Measurements from ENCODE around the gene EIF2B2.

DNA sequence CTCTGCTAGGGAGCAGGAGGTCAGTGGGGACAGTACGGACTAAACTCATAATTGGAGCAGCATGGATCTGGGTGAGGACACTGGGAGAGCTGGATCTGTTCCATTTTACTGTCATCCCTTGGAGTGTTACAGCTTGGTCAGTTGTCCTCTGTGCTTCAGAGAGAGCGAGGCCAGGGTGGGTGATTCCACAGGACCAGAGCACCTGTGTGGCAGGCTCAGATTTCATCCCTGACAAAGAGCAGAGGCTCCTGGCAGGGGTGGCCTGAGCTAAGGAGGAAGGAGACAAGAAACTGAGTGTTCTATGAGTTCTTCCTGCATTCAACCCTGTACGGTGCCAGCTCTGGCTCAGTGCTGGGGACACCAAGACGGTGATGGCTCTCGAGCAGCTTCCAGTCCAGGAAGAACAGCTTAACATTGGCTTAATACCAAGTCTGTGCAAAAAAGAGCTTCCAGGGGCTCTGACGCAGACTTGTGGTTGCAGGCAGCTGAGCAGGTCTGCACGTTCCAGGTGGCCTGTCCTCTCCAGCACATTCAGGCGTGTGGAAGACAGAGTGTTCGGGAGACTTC, 38.9 kb upstream of the EIF2B2 start:
- no peak for TF ChIP-seq EZH2 (IDR thresholded peaks at IDR 0.05; ENCODE audit: insufficient read depth, poor library complexity, severe bottlenecking)
- TF ChIP-seq EZH2phosphoT487 (IDR thresholded peaks at IDR 0.05; ENCODE audit: insufficient read depth, low read depth) = no peak
